Neutrophil (primary cell): ENCODE results near the gene HAUS2.

Experiments
- H3K27ac ChIP-seq: fragments of 200-600 bp; sonication (generic); 2 replicates; pipeline ENCODE4 v1.5.1; 2016; ENCODE audit warnings: mild to moderate bottlenecking, moderate library complexity
- H3K27me3 ChIP-seq: fragments of 200-600 bp; sonication (generic); 2 replicates; pipeline ENCODE4 v1.6.0; 2016; ENCODE audit warnings: mild to moderate bottlenecking
- H3K36me3 ChIP-seq: fragments of 200-600 bp; sonication (generic); 2 replicates; pipeline ENCODE4 v1.5.1; 2017
- H3K4me1 ChIP-seq, 2 experiments: fragments of 200-600 bp in 1 of 2; sonication (generic) in 1 of 2; 1 replicate in 1 of 2; 2 replicates in 1 of 2; pipeline versions ENCODE4 v1.5.1 to v1.6.1; 2013 to 2016; ENCODE audit warnings: low read depth in 1 of 2, low read length in 1 of 2, mild to moderate bottlenecking in 1 of 2, moderate library complexity in 1 of 2; ENCODE audit not compliant: control insufficient read depth in 1 of 2, insufficient read depth in 1 of 2
- H3K4me3 ChIP-seq, 2 experiments: fragments of 200-600 bp in 1 of 2; sonication (generic) in 1 of 2; 1 replicate in 1 of 2; 2 replicates in 1 of 2; pipeline ENCODE4 v1.5.1; 2013 to 2016; ENCODE audit warnings: low read depth in 1 of 2, low read length in 1 of 2, mild to moderate bottlenecking in 1 of 2, moderate library complexity in 1 of 2
- H3K9me3 ChIP-seq: fragments of 200-600 bp; sonication (generic); 2 replicates; pipeline ENCODE4 v1.5.1; 2016
- CTCF ChIP-seq: fragments of 200-600 bp; sonication (generic); IDR thresholded peaks from 2 replicates; pipeline ENCODE4 v1.5.1; 2016; ENCODE audit warnings: antibody characterized with exemption

The HAUS2 gene

DNA sequence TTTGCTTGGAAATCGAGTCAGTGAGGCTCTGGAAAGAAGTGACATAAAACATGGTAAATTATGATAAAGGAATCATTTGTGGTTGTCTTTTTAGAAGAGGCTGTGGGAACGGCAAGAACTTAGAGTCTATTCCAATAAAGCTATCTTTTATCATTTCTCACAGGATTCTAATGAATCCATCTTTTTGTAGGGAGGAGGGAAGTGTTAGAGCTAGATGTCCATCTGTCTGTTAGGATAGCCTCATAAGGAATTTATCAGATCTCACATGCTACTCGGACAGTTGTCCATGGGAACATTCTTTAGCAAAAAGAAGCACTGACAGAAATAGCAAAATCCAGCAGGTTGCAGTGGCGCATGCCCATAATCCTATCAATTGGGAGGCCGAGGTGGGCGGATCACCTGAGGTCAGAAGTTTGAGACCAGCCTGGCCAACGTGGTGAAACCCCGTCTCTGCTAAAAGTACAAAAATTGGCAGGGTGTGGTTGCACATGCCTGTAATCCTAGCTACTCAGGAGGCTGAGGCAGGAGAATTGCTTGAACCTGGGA, 63.8 kb downstream of the HAUS2 start:
- no peaks in the 10 kb centered on the region for H3K9me3 ChIP-seq
- H3K4me3 ChIP-seq = no peak overlapping the region
- H3K4me1 ChIP-seq = no peaks in the 10 kb centered on the region
- H3K27ac ChIP-seq = no peak overlapping the region
- H3K27me3 ChIP-seq = peaks cover 21% of the 10 kb centered on the region
- TF ChIP-seq CTCF = no peak
- no peaks in the 10 kb centered on the region for H3K36me3 ChIP-seq

DNA sequence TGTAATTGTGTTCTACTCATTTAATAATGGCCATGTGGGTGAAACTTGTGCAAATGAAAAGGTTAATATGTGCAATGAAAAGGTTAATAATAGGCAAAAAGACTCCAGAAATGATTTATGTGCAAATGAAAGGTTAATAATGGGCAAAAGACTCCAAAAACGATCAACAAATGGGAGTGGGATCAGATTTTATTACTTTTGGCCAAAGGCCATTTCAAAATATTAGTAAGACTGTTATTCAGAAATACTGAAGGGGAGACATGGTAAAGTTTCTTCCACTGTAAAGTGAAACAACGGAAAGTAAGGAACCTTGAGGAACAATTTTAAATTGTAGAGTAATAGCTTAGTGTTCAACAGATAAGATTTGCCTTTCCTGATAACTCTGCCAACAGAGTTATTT, 67.5 kb downstream of the HAUS2 start:
- no peak for TF ChIP-seq CTCF
- Histone ChIP-seq H3K27ac (no peak overlapping the region), H3K4me3 (no peak overlapping the region), H3K36me3 (no peaks in the 10 kb centered on the region), H3K27me3 (no peaks in the 10 kb centered on the region), H3K9me3 (no peaks in the 10 kb centered on the region), H3K4me1 (no peaks in the 10 kb centered on the region)
